ENCODE results near the gene RPS6KB2. TPM values are rescaled to one million over a fixed set of nuclear protein-coding genes. Genes with fewer than 3 reads are reported as not detected.
"Not testable (repeated sequence)": the region's sequence is repeated elsewhere in the genome, so short reads cannot be mapped to it uniquely, and the experiment has no call there.

The RPS6KB2 gene
- total RNA-seq, 1 donor from 2014 or later, result 53.8 TPM

DNA sequence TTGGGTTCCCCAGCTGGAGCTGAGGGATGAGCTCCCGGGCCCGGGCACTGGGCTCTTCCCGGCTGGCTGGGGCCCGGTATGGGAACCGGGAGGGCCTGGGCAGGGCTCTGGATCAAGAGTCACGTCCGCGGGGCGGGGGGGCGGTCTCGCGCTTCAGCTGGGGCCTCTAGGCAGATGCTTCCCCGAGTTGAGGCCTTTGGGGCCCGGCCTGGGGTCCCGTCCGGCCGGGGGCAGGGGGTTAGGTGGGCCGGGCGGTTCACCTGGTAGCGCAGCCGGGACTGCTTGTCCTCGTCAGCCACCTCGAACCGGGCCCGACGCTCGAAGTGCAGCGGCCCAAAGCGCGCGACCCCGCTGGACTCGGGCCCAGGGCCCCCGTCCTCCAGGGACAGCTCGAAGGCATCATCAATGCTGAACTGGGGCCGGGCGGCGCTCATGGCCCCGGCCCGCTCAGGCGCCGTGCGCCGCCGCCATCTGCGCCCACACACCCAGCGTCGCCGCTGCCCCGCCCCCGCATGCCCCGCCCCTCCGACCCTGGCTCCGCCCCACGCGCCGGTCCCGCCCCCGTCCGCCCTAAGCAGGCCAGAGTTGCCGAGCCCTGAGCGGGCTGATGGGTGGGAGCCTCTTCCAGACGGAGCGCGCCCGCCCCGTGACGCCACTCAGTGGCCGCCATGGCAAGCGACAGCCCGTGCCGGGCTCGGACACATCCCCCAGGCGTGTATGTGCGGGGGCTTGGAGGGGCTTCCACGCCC lies 40.6 kb downstream of the RPS6KB2 start, which contains the start of gene TMEM134:
TSS of gene TMEM134 (minus strand) at position 493 of the 749 bp plus-strand sequence. CDS start at position 434, 59 bp downstream.
- H3K36me3 Mint-ChIP-seq (ENCODE audit: insufficient read depth), result no peaks in the 10 kb centered on the region
- peak within 1 kb of the TSS; percentile 73 for H3K4me3 Mint-ChIP-seq (ENCODE audit: low read depth)
- peaks cover 2% of the 10 kb centered on the region for H3K27me3 Mint-ChIP-seq
- peak; percentile 90 for DNase-seq (ENCODE audit: low spot score, unreplicated experiment)
- H3K9me3 Mint-ChIP-seq (ENCODE audit: low read depth), result no peaks in the 10 kb centered on the region
- TF ChIP-seq, protein P1, sequence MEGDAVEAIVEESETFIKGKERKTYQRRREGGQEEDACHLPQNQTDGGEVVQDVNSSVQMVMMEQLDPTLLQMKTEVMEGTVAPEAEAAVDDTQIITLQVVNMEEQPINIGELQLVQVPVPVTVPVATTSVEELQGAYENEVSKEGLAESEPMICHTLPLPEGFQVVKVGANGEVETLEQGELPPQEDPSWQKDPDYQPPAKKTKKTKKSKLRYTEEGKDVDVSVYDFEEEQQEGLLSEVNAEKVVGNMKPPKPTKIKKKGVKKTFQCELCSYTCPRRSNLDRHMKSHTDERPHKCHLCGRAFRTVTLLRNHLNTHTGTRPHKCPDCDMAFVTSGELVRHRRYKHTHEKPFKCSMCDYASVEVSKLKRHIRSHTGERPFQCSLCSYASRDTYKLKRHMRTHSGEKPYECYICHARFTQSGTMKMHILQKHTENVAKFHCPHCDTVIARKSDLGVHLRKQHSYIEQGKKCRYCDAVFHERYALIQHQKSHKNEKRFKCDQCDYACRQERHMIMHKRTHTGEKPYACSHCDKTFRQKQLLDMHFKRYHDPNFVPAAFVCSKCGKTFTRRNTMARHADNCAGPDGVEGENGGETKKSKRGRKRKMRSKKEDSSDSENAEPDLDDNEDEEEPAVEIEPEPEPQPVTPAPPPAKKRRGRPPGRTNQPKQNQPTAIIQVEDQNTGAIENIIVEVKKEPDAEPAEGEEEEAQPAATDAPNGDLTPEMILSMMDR (IDR thresholded peaks at IDR 0.05; ENCODE audit: unreplicated experiment), result peak; percentile 49
- peak within 1 kb of the TSS; percentile 93 for H3K27ac Mint-ChIP-seq
- peaks cover 12% of the 10 kb centered on the region for H3K4me1 Mint-ChIP-seq (ENCODE audit: low read depth)

DNA sequence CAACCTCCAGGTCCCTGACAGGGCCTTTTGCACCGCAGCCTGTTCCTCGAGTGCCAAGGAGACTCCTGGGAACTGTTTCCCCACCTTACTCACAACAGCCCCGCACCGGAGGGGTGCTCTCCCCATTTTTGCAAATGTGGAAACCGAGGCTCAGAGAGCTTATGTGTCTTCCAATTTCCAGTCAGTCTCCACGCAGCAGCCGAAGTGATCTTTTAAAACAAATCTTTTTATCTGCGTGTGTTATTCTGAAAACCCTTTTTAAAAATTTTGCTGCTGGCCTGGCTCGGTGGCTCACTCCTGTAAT lies 41.2 kb downstream of the RPS6KB2 start:
- Mint-ChIP-seq H3K4me1 (ENCODE audit: low read depth) (peaks cover 12% of the 10 kb centered on the region), H3K4me3 (ENCODE audit: low read depth) (peak overlapping the region; percentile 73), H3K27ac (peak overlapping the region; percentile 93), H3K27me3 (peaks cover 2% of the 10 kb centered on the region), H3K36me3 (ENCODE audit: insufficient read depth) (no peaks in the 10 kb centered on the region), H3K9me3 (ENCODE audit: low read depth) (no peaks in the 10 kb centered on the region)
- TF ChIP-seq, protein P1 (IDR thresholded peaks at IDR 0.05; ENCODE audit: unreplicated experiment), result no peak
- no peak for DNase-seq (ENCODE audit: low spot score, unreplicated experiment)

DNA sequence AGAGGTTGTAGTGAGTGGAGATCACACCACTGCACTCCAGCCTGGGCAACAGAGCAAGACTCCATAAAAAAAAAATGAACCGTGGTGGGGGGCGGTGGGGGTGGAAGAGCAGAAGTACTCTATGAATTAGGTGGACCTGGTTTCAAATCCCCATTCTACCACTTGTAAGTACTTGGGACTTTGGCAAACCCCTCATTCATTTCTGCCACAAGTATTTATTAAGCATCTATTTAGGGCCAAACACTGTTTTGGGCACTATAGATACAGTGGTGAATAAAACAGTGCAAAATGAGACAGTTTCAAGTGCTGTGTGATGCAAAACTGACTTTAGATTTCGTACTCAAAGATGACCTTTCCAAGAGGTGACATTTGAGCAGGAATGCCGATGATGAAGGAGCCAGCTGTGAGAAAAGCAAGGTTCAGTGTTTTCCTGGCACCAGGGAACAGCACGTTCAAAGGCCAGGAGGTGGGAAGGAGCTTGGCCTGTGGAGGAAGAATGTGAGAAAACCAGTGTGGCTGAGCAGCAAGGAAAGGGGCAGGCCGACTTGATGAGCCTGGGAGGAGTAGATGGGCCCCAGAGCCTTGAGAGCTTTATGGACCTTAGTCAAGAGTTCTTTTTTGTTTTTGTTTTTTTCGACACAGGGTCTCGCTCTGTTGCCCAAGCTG lies 42.2 kb downstream of the RPS6KB2 start:
- Mint-ChIP-seq H3K27ac (no peak overlapping the region), H3K27me3 (peaks cover 2% of the 10 kb centered on the region), H3K9me3 (ENCODE audit: low read depth) (no peaks in the 10 kb centered on the region), H3K4me3 (ENCODE audit: low read depth) (peak overlapping the region; percentile 17), H3K4me1 (ENCODE audit: low read depth) (peaks cover 9% of the 10 kb centered on the region), H3K36me3 (ENCODE audit: insufficient read depth) (no peaks in the 10 kb centered on the region)
- TF ChIP-seq, protein P1 (IDR thresholded peaks at IDR 0.05; ENCODE audit: unreplicated experiment), result no peak
- DNase-seq (ENCODE audit: low spot score, unreplicated experiment), result no peak

DNA sequence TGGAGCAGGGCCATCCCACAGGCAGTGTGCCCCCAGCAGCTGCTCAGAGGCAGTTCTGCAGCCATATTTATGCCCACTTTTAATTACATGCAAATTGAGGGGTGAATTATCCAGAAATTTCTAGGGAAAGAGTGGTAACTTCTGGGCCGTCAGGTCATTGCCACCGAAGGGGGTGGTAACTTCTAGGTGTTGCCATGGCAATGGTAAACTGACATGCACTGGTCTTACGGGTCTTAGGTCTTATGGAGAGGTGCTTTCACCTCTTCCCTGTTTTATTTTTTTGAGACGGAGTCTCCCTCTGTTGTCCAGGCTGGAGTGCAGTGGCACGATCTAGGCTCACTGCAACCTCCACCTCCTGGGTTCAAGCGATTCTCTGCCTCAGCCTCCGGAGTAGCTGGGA lies 44.6 kb downstream of the RPS6KB2 start:
- H3K9me3 Mint-ChIP-seq (ENCODE audit: low read depth), result peaks cover 7% of the 10 kb centered on the region
- peaks cover 3% of the 10 kb centered on the region for H3K4me1 Mint-ChIP-seq (ENCODE audit: low read depth)
- H3K4me3 Mint-ChIP-seq (ENCODE audit: low read depth), result no peak overlapping the region
- TF ChIP-seq, protein P1 (IDR thresholded peaks at IDR 0.05; ENCODE audit: unreplicated experiment), result no peak
- peaks cover 2% of the 10 kb centered on the region for H3K27me3 Mint-ChIP-seq
- DNase-seq (ENCODE audit: low spot score, unreplicated experiment), result no peak
- H3K36me3 Mint-ChIP-seq (ENCODE audit: insufficient read depth), result no peaks in the 10 kb centered on the region
- H3K27ac Mint-ChIP-seq, result no peak overlapping the region

DNA sequence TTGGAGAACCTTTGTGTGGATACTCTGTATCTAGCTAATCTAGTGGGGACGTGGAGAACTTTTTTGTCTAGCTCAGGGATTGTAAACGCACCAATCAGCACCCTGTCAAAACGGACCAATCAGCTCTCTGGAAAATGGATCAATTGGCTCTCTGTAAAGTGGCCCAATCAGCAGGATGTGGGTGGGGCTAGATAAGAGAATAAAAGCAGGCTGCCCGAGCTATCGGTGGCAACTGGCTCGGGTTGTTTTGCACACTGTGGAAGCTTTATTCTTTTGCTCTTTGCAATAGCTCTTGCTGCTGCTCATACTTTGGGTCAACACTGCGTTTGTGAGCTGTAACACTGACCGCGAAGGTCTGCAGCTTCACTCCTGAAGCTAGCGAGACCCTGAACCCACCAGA lies 48.4 kb downstream of the RPS6KB2 start:
- not testable (repeated sequence) for H3K27ac Mint-ChIP-seq; H3K4me1 Mint-ChIP-seq (ENCODE audit: low read depth); DNase-seq (ENCODE audit: low spot score, unreplicated experiment); H3K27me3 Mint-ChIP-seq; H3K4me3 Mint-ChIP-seq (ENCODE audit: low read depth); H3K36me3 Mint-ChIP-seq (ENCODE audit: insufficient read depth); H3K9me3 Mint-ChIP-seq (ENCODE audit: low read depth)

DNA sequence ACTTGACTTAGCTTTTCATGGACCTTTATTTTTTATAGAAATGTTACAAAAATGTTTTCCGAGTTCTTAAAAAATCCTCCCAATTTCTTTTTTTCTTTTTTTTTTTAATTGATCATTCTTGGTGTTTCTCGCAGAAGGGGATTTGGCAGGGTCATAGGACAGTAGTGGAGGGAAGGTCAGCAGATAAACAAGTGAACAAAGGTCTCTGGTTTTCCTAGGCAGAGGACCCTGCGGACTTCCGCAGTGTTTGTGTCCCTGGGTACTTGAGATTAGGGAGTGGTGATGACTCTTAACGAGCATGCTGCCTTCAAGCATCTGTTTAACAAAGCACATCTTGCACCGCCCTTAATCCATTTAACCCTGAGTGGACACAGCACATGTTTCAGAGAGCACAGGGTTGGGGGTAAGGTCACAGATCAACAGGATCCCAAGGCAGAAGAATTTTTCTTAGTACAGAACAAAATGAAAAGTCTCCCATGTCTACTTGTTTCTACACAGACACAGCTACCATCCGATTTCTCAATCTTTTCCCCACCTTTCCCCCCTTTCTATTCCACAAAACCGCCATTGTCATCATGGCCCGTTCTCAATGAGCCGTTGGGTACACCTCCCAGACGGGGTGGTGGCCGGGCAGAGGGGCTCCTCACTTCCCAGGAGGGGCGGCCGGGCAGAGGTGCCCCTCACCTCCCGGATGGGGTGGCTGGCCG lies 49.2 kb downstream of the RPS6KB2 start:
- not testable (repeated sequence) for H3K36me3 Mint-ChIP-seq (ENCODE audit: insufficient read depth); H3K27ac Mint-ChIP-seq; H3K9me3 Mint-ChIP-seq (ENCODE audit: low read depth); H3K27me3 Mint-ChIP-seq; H3K4me1 Mint-ChIP-seq (ENCODE audit: low read depth); DNase-seq (ENCODE audit: low spot score, unreplicated experiment); H3K4me3 Mint-ChIP-seq (ENCODE audit: low read depth)
